NCI-H510A treated with DMSO at 0.1 percent for 48 hours (cell line): ENCODE data around the gene COX14.
"Not testable (repeated sequence)": the region's sequence is repeated elsewhere in the genome, so short reads cannot be mapped to it uniquely, and the experiment has no call there.

Source experiments
- DNase-seq: peaks from one replicate; lab custom pipeline; 2025; lab: John Stamatoyannopoulos, UW

Gene COX14

GRCh38 chr12:50111693-50112455, at the start of gene COX14:
TSS of gene COX14 (plus strand) at chr12:50112236. CDS start at chr12:50120044, 7,808 bp downstream.
- peak; percentile 98 for DNase-seq

DNA sequence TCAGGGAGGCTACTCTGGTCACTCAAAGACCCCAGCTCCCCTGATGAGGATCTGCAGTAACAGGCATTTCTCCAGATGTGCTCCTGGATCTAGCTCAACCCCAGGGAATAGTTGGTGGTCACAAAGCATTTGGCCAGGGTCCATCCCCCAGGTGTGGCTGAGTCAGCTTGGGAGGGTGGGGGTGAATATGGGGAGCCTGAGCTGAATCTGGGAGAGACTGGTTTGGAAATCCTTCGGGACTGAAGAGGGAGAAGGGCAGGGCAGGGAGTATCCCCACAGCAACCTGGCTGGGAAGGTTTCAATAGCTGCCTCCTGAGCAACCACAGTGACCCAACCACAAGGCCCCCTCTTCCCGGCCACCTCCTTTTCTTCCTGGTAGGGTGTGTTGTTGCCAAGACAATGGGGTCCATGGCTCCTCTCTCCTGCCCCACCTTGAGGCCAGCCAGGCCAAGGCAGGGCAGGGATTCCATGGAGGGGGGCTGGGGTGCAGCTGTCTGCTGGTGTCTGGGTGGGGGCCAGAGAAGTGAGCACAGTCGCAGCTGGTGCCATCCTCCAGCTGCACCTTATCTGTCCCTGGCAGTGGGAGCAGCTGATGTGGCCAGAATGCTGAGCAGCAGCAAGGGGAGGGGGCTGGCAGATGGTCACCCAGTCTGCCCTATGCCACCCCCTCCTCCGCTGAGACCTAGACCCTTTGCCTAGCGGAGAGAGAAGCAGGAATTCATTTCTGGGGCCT, 49.1 kb upstream of the COX14 start:
- DNase-seq = no peak

DNA sequence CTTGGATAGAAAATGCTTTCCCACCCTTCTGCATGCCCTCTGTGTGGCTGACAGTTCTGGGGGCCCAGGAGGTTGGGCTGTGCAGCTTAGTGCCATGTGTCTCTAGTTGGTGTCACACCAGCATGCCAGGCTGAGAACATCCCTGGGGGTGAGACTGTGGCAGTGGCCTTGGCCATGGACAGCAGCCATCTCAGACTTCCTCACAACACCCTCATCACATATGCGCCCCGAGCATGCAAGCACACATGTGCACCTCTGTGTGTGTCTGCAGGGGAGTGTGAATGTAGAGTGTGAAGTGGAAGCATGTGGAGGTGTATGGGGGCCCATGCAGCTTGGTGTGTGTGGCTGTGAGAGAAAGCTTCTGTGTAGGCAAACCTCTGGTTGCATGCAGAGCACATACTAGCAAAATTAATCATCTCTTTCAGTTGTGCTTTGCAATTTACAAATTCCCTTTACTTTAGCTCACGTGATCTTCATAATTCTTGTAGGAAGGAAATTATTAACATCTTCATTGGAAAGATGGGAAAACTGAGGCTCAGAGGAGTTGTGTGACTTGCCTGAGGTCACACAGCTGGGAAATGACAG, 46.2 kb upstream of the COX14 start:
- no peak for DNase-seq

- DNase-seq = no peak
Observed at GRCh38 chr12:50066402-50066801, 45.6 kb upstream of the COX14 start.

- no peak for DNase-seq
Observed at GRCh38 chr12:50069069-50069468, 43.0 kb upstream of the COX14 start.

DNA sequence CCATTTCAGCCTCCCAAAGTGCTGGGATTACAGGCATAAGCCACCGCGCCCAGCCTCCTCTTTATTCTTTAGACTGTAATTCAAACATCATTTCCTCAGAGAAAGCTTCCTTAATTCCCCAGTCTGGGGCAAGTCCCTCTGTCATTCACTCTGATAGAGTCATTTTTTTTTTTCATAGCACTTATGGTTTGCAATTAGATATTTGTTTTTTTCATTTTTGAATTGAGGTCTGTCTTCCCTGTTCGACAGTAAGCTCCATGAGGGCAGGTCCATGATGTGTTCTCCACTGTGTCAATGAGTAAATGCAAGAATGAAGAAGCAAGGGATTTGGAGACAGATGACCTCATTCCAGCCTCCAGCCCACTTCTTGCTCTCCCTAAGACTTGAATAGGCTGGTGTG, 42.5 kb upstream of the COX14 start:
- DNase-seq = no peak

DNA sequence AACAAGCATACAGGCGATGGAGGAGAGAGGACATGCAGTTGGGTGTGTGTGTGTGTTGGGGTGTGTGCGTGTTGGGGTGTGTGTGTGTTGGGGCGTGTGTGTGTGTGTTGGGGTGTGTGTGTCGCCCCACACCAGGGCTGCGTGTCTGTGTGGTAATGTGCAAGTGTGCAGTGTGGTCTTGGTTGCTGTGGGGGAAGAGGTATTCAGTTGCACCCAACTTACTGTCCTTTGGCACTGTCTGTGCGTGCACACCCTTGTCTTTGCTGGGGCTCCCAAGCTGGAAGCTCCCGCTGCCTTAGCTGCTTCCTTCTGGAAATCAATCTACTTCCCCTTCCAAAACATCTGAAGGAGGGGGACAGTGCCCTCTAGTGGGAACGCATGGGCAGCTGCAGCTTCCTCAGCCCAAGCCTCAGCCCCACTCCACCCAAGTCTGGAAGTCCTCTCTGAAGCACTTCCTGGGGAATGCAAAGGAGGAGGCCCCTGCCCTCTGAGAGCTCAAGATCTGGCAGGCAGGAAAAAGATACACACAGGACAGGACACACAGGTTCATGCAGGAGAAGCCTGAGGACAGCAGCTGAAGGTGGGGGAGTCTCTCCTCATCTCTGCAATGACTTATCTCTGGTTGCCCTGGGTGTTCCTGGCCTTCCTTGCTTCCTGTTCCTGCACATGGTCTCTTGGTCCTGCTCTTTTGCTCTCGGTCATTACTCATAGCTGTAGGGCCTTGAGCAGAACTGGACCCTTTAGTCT, 41.5 kb upstream of the COX14 start:
- DNase-seq = peak; percentile 55

- DNase-seq = no peak
Observed at GRCh38 chr12:50072198-50072907, 39.7 kb upstream of the COX14 start.

DNA sequence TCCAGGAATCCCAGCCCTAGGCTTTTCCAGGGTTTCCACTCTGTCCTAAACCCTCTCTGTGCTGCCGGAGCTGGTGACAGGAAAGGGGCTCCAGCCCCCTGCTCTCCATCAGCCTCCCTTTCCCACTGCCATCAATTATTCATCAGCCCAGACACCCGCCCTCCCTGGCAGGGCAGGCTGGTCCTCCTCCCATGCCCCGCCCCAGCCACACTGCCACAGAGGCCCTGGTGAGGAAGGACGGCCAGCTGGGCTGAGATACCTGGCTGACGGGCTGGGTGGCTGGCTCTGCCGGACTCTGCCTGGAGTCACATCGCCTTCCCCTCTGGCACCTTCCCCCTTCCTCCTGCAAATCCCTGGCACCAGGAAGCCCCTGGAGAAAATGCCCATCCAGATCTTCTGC, 38.8 kb upstream of the COX14 start:
- no peak for DNase-seq

DNA sequence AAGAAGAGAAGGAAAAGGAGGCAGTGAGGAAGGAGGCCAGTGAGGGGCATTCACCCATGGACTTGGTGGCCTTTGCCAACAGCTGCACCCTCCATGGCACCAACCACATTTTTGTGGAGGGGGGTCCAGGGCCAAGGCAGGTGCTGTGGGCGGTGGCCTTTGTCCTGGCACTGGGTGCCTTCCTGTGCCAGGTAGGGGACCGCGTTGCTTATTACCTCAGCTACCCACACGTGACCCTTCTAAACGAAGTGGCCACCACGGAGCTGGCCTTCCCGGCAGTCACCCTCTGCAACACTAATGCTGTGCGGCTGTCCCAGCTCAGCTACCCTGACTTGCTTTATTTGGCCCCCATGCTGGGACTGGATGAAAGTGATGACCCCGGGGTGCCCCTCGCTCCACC, 38.3 kb upstream of the COX14 start:
- no peak for DNase-seq

DNA sequence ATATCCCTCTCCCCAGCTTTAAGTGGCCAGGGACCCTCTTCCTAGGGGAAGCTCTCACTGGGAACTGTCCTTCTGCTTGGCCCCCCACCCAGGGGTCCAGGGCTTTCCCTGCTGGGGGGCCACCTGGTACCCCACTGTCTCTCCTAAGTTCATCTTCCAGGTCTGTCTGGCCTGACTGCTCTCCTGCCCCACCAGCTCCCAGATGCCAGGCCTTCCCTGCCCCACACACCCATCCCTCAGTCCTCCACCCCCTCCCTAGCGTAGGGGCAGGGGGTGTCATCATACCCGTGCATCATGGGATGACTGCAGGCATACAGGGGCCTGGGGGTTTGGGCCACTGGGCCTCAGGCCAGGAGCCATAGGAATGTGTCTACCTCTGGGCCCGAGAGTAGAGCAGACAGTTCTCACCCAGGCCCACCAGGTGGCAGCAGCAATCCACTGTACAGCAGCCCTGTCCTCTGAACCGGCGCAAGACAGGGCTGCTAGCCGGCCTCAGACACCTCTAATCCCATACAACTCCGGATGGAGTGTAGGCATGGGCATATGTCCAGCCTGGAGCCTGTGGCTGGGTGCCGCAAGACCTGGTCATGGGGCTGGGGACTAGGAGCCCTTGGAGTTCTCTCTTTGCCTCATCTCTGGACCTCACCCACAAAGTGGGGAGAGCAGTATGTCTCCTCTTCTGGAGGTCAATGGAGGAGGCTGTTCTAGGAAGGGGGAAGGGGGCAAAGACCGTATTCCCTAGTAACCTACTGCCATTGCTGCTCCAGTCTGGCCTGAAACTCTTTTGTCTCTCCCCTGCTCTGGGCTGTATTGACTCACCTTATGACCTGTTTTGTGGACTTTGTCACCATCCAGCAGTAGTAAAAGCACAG, 36.9 kb upstream of the COX14 start:
- peak; percentile 83 for DNase-seq

DNA sequence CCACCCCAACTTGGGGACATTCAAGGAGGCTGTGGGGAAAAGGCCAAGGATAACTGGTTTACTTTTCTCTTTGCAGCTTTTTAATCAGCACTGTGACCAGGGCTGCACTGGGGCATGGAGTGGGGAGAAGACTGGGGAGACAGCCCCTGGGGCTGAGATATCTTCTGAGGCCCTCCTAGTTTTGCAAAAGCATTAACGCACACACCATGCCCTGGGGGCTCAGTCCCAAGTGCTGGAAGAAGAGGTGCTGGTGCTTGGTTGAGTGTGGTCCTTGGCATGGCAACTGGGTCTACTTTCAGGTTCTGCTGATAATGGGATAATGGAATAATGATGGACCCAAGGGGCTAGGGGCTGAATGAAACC, 36.2 kb upstream of the COX14 start:
- DNase-seq = no peak

DNA sequence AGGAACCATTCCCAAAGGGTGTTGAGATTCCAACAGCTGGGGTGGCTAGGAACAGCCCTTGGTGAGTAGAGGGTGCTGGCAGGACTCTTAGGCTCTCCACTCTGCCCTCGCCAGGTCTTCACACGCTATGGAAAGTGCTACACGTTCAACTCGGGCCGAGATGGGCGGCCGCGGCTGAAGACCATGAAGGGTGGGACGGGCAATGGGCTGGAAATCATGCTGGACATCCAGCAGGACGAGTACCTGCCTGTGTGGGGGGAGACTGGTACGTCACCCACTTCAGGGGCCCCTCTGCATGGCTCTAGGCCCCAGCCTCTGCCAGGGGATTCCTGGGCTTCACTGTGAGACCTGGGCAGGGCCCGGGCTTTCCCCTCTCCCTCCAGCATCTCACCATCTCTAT, 34.9 kb upstream of the COX14 start:
- DNase-seq = no peak

- DNase-seq = no peak
Observed at GRCh38 chr12:50078281-50078680, 33.8 kb upstream of the COX14 start.

DNA sequence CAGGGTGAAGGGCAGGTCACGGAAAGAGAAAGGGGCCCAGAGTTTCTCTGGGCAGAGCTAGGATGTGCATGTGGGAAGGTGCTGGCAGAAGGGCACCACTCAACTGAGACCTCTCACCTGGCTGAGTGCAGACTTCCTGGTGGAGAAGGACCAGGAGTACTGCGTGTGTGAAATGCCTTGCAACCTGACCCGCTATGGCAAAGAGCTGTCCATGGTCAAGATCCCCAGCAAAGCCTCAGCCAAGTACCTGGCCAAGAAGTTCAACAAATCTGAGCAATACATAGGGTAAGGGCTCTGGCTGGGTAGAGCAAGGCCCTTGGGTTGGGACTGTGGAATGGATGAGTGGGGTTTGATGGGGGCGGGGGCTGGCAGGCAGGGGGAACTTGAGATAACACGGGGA, 32.3 kb upstream of the COX14 start:
- DNase-seq = no peak

DNA sequence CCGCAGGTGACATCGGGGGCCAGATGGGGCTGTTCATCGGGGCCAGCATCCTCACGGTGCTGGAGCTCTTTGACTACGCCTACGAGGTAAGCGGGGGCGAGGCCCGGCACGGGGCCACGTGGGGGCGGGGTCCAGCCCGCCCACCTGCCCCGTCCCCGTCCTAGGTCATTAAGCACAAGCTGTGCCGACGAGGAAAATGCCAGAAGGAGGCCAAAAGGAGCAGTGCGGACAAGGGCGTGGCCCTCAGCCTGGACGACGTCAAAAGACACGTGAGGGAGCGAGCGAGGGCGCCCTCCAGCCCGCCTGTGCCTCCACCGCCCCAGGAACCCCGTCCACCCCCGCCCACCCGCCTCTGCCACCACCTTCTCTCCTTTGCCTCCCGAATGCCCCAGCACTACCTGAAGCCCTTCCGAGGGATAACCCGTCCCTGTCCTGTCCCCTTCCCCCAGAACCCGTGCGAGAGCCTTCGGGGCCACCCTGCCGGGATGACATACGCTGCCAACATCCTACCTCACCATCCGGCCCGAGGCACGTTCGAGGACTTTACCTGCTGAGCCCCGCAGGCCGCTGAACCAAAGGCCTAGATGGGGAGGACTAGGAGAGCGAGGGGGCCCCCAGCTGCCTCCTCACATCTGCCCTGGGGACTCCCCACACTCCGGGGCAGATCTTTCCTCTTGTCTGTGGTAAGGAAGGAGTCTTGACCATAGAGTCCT, 30.8 kb upstream of the COX14 start:
- no peak for DNase-seq

- no peak for DNase-seq
Observed at GRCh38 chr12:50082644-50083043, 29.4 kb upstream of the COX14 start.

DNA sequence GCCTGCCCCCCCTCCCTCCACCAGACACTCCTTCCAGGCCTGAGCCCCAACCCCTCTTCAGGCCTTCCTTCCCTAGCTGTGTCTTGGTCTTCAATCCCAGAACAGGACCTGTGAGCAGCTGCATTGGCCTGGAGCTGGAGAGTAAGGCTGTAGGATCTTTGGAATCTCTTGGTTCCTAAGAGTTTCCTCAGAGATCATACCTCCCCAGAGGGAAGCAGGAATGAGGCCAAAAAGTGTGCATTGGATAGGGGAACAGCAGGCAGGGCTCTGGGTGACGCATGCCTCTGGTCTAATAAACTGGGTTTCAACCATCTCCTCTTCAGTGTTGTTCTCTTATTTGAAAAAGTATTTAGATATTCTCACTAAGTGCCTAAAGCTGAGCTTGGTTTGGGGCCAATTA, 28.7 kb upstream of the COX14 start:
- DNase-seq = no peak

- DNase-seq = not testable (repeated sequence)
Observed at GRCh38 chr12:50084409-50084774, 27.6 kb upstream of the COX14 start.
